Hematopoietic multipotent progenitor cell (in vitro differentiated cells): ENCODE data around the gene ZNF770. TPM values are rescaled to one million over a fixed set of nuclear protein-coding genes. Genes with fewer than 3 reads are reported as not detected.

ENCODE experiments used
- DNase-seq, 3 donors: peaks; one replicate each; pipeline ENCODE4 v3.0.0-alpha.2; 2011 to 2015; ENCODE audit warnings: low read depth in 2 of 3, low spot score in 2 of 3
- total RNA-seq: library from RNA; depleted of rRNA; stranded (reverse); fragments of >200 nt; gene quantifications from one replicate; pipeline ENCODE4 v1.2.3, GENCODE V29; 2012

Gene ZNF770
- 13.2 TPM for total RNA-seq

- peak; percentile 84 to 87 (median 84) for DNase-seq
These were observed at the start of gene ZNF770 for GRCh38 chr15:34988027-34988902. ZNF770 (minus strand) TSS chr15:34988287; CDS start chr15:34983434, 4,853 bp downstream.

GRCh38 chr15:35028235-35028984 lies 40.3 kb upstream of the ZNF770 start:
- no peak for DNase-seq

- no peak for DNase-seq
These were observed 35.7 kb upstream of the ZNF770 start for GRCh38 chr15:35023804-35024203.

- DNase-seq, result no peak
These were observed 32.9 kb upstream of the ZNF770 start for GRCh38 chr15:35020974-35021373.

- DNase-seq, result no peak
These were observed 31.6 kb upstream of the ZNF770 start for GRCh38 chr15:35019404-35020327.

- DNase-seq, result no peak
These were observed 26.2 kb upstream of the ZNF770 start for GRCh38 chr15:35014241-35014640.

- DNase-seq, result no peak
These were observed 25.3 kb upstream of the ZNF770 start for GRCh38 chr15:35013370-35013769.

GRCh38 chr15:35007397-35007796 lies 19.3 kb upstream of the ZNF770 start:
- DNase-seq, result no peak

GRCh38 chr15:35005933-35006332 lies 17.8 kb upstream of the ZNF770 start:
- DNase-seq, result no peak

GRCh38 chr15:35003928-35004327 lies 15.8 kb upstream of the ZNF770 start:
- DNase-seq, result no peak

GRCh38 chr15:35000511-35000910 lies 12.4 kb upstream of the ZNF770 start:
- DNase-seq, result no peak

GRCh38 chr15:34999906-35000305 lies 11.8 kb upstream of the ZNF770 start:
- DNase-seq, result no peak

GRCh38 chr15:34994925-34995324 lies 6.8 kb upstream of the ZNF770 start:
- DNase-seq, result no peak

- DNase-seq, result no peak
These were observed 5.8 kb upstream of the ZNF770 start for GRCh38 chr15:34993877-34994276.

- DNase-seq, result no peak
These were observed 5.3 kb upstream of the ZNF770 start for GRCh38 chr15:34993412-34993811.

GRCh38 chr15:34987609-34988026 lies 469 bp downstream of the ZNF770 start:
- DNase-seq, result no peak

GRCh38 chr15:34986771-34987480 lies 1.2 kb downstream of the ZNF770 start:
- DNase-seq, result no peak

- DNase-seq, result no peak
These were observed 1.8 kb downstream of the ZNF770 start for GRCh38 chr15:34986326-34986725.

- no peak for DNase-seq
These were observed 3.0 kb downstream of the ZNF770 start for GRCh38 chr15:34984889-34985630.
